HL-60/S4 treated with phorbol 12-myristate 13-acetate at 8.2 ng/mL for 4 days and 3 days (cell line): ENCODE results near the gene GLT1D1.
"Not testable (repeated sequence)": the region's sequence is repeated elsewhere in the genome, so short reads cannot be mapped to it uniquely, and the experiment has no call there.

Experiments used
- in situ Hi-C: fragments of 300-500 bp; cut with MboI; formaldehyde crosslinking; loops from 2 replicates; pipeline ENCODE4 v1.15.0; 2022; ENCODE audit warnings: low sequenced_read_pairs

GLT1D1 gene

DNA sequence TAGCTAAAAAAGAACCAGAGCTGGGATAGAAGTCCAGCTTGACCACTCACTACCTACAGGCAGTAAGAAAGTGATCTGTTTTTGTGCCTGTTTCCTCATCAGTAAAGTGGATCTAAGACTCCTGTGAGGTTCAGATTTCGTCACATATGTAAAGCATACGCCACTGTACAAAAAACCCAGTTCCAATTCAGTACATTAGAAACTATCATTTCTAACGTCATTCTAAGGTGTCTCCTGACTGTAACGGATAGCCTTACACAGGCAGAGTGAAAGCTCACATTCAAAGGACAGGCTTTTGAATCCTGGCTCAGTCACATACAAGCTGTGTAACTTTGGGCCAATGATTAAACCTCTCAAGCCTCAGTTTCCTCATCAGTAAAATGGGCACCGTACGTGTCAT lies 33.0 kb upstream of the GLT1D1 start:
- in situ Hi-C loops, result no loop called here

DNA sequence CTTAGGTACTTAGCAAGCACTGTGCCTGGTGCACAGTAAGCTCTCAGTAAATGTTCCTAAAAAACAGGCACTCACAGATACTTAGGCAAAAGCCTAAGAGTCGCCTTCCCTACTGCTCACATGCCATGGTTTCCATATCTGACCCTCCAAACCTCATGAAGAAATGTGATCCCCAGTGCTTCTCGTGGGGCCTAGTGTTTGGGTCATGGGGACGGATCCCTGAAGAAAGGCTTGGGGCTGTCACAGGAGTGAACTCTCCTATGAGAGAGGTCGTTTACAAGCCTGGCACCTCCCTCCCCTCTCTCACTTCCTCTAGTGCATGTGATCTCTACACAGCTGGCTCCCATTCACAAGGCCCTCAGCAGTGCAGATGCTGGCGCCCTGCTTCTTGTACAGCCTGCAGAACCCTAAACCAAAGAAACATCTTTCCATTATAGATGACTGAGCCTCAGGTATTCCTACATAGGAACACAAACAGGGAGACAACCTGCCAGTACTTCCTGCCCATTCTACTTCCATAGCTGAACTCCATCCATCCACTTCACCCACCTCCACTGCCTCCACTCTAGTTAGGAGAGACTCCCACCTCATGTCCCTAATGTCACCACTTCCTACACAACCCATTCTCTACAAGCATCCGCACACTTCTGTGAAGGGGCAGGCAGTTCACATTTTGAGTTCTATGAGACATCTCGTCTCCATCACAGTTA lies 32.4 kb upstream of the GLT1D1 start:
- in situ Hi-C loops, result no loop called here

DNA sequence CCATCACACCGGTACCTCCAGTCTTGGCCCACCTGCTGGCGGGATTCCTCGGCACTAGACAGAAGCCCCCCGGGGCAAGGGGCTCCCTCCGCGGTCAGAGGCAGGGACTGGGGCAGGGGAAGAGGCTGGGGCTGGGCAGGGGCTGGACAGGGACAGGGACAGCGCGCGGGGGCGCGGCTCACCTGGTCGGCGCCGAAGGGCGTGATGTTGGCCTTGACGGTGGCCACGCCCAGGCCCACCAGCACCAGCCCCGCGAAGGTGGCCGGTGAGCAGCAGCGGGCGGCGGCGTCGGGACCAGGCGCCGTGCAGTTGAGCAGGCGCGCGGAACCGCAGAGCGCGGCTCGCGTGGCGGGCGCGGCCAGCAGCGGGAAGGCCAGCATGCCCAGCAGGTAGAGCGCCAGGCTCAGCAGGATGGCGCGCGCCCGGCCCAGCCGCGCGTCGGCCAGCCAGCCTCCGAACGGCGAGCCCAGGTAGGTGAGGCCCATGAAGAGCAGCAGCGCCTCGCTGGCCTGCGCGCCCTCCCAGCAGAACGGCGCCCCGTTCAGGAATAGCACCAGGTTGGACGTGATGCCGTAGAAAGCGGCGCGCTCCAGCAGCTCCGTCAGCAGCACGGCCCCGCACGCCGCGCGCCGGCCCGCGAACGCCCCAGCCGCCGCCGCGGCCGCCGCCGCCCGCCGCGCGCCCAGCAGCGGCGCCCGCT lies 29.9 kb upstream of the GLT1D1 start:
- in situ Hi-C loops, result no loop called here

DNA sequence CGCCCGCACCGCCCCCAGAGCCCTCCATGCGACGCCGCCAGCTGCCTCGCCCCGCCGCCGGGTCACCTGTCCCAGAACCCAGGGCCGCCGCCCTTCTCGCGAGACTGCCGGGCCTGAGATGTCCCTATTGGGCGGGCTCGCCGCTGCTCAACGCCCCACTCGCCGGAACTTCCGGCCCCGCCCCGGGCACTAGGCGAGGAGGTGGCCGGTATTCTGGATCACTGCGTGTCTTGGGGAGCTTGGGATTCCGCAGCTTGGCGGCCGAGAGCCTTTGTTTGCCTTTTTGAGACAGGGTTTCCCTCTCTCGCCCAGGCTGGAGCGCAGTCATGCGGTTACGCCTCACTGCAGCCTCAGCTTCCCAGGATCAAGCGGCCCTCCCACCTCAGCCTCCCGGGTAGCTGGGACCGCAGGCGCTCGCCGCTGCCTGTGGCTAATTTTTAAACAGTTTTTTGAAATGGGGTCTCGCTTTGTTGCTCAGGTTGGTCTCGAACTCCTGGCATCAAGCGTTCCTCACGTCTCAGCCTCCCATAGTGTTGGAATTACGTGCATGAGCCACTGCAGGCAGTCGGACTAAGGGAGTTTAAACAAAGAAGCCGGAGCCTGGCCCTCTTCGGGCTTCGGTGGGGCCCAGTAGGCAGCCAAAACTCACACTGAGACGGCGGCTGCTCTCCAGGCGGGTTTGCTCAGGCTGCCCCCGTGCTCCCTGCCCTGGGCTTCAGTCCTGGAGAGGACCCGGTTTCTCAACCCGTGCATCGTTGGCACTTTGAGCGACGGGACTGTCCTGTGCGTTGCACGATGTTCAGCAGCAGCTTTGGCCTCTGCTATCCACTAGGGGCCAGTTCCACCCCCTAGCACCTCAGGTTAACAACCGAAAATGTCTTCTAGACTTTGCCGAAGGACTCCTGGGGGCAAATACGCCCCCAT lies 29.1 kb upstream of the GLT1D1 start, which contains the start of gene SLC15A4:
Gene SLC15A4 (minus strand): TSS at position 43 of the 924 bp plus-strand sequence. CDS start 15 bp downstream, at position 28.
- in situ Hi-C loops, result no loop called here

DNA sequence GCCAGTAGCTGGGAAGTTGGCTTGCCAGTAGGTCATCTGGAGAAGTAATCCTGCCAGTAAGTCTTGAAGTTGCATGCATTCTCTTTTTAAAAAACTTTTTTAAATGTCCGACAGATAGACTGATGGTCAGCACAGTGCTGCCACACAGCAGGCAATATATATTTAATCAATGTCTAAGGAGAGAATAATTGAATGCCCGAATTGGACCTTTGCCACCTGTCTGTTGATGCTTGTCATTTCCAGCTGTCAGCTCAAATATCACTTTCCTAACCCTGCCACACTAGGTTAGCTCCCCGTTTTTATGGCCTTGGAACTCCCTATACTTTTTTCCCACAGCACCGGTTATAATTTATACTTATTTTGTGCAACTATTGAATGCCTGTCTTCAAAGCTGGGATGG lies 27.4 kb upstream of the GLT1D1 start:
- in situ Hi-C loops, result no loop called here

DNA sequence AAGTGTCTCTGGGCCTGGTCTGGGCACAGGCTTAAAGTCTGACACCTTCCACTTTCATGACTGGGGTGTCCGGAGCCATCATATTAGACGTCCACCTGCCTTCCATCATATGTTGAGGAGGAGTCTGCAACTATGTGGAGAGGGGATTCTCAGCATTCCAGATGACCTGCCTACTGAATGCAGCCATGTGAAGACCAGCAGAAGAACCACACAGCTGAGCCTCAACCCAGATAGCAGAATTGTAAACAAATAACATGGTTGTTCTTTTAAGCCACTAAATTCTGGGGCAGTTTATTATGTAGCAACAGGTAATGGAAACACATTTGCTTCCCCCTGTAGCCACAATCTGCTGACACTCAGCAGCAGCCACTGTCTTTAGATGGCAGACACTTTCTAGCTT lies 25.6 kb upstream of the GLT1D1 start:
- in situ Hi-C loops, result no loop called here

DNA sequence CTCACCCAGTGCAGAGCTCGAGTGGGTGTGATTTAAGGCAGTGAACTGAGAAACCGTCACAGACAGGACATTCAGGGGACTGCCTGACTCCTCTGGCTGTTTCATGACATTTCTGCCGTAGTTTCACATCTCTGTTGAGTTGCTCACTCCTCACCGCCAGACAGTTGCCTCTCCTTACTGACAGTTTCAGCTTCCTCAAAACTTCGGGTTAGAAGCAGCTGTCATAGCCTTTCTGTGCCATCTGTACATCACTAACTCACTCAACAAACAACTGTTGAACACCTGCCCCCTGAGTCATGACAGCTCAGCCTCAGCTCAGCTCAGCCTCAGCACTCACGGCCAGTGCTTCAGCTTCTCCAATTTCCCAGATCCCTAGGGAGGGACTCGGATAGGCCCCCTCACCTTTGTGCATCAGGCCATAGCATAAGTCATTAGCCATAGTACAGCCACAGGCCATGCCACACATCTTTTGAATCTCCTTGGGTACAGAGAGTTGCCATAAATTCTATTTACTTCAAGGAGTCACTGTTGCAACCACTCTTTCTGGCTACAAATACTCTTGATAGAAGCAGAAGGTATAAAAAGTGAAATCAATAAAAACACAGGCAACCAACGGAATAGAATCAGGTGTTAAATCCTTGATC lies 23.3 kb upstream of the GLT1D1 start:
- in situ Hi-C loops, result no loop called here

DNA sequence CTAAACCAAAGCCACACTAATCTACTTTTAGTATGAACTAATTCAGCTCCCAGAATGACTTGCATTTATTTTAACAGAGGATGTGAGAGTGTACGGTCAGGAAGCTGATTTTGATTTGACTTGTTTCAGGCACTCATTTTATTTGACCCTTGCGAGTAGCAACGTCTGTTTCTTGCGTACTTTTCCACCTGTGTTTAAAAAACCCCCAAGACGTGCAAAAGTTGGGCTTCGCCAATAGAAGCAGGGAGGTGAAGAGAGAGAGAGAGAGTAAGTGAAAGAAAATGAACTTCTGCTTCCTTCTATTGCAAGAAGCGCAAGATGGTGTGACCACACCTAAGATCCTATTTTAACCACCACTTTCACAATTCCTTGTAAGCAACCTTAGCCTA lies 22.8 kb upstream of the GLT1D1 start:
- in situ Hi-C loops, result no loop called here

DNA sequence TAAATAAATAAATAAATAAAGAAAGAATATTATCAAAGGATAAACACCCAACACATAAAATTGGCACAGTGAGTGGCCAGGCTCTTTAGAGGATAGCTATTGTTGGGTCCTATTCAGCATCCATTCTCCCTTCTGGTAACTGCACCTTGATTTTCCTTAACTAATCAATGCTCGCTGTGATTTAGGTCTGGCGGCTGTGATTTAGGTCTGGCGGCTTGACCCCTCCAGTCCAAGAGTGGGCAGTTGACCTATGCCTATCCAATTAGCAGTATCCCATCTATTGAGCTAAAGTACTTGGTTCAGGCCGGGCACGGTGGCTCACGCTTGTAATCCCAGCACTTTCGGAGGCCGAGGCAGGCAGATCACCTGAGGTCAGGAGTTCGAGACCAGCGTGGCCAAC lies 19.9 kb upstream of the GLT1D1 start:
- in situ Hi-C loops, result no loop called here

DNA sequence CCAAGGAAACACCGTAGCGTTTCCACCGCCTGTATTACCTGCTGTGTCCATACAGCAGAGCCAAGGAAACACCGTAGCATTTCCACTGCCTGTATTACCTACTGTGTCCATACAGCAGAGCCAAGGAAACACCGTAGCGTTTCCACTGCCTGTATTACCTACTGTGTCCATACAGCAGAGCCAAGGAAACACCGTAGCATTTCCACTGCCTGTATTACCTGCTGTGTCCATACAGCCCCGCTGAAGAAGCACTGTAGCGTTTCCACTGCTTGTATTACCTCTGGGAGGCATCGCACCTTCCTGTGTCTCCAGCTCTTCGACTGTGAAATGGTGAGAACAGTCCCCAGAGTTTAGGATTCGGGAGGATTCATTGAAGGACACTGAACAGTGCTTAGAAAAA lies 13.4 kb upstream of the GLT1D1 start:
- in situ Hi-C loops, result not testable (repeated sequence)

DNA sequence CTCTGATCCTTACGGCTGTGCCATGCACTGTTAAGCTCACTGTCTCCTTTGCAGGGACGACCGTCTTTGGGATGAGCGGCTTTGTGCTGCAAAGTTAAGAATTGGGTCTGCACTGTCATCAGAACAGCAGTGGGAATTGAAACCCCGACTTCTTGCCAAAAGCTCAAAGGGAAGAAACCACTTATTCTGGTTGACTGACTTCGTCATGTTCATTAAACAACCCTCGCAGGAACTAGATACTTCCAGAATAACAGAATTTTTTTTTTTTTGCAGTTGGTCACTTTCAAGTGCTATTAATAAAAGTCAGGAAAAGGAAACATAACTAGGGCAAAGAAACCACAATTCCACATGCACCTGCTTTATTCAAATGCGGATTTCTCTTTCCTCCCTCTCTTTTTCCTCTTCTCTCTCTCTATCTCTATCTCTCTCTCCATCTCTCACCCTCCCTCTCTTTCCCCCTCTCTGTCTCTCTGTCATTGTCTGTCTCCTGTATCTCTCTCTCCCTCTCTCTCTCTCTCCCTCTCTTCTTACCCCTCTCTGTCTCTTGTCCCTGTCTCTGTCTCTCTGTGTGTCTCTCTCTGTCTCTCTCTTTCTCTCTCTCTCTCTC lies 12.3 kb upstream of the GLT1D1 start:
- in situ Hi-C loops, result no loop called here

DNA sequence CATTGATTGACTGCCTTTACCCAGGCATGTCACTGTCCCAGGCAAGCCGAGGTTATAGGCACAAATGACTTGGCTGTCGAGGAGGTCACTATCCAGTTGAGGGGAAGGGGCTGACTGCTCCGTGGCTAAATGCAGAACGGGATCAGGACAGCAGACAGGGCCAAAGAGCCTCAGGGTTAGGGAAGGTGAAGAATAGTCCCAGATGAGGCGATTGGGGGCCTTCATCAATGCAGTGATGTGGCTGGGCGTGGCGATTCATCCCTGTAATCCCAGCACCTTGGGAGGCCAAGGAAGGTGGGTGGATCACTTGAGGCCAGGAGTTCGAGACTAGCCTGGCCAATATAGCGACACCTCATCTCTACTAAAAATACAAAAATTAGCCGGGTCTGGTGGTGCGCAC lies 10.7 kb upstream of the GLT1D1 start:
- in situ Hi-C loops, result no loop called here

DNA sequence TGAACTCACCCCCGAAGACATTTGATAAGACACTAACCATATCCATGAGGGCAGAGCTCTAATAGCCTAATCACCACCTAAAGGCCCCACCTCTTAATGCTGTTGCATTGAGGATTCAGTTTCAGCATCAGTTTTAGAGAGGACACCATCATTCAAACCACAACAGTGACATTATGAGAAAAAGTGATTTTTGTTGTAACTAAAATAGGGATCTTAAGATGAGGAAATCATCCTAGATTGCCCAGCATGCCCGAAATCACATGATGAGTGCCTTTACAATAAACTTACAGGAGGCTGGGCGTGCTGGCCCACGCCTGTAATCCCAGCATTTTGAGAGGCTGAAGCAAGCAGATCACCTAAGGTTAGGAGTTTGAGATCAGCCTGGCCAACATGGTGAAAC lies 9.7 kb upstream of the GLT1D1 start:
- in situ Hi-C loops, result no loop called here

DNA sequence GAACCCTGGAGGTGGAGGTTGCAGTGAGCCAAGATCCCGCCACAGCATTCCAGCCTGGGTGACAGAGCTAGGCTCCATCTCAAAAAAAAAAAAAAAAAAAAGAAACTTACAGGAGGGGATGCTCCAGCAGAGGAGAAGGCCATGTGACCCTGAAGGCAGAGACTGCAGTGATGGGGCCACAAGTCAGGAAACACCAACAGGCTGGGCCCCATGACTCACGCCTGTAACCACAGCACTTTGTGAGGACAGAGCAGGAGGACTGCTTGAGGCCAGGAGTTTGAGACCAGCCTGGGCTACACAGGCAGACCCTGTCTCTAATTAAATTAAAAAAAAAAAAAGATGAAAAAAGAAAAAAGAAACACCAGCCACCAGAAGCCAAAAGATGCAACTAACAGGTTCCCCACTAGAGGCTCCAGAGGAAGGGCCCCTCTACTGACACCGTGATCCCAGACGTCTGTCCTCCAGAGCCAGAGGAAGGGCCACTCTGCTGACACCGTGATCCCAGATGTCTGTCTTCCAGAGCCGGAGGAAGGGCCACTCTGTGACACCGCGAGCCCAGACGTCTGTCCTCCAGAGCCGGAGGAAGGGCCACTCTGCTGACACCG lies 9.1 kb upstream of the GLT1D1 start:
- in situ Hi-C loops, result no loop called here

DNA sequence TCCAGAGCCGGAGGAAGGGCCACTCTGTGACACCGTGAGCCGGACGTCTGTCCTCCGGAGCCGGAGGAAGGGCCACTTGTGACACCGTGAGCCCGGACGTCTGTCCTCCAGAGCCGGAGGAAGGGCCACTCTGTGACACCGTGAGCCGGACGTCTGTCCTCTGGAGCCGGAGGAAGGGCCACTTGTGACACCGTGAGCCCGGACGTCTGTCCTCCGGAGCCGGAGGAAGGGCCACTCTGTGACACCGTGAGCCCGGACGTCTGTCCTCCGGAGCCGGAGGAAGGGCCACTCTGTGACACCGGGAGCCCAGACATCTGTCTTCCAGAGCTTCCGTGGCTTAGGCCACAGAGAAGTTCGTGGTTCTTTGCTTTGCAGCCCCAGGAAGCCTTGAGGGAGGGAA lies 6.6 kb upstream of the GLT1D1 start:
- in situ Hi-C loops, result not testable (repeated sequence)

DNA sequence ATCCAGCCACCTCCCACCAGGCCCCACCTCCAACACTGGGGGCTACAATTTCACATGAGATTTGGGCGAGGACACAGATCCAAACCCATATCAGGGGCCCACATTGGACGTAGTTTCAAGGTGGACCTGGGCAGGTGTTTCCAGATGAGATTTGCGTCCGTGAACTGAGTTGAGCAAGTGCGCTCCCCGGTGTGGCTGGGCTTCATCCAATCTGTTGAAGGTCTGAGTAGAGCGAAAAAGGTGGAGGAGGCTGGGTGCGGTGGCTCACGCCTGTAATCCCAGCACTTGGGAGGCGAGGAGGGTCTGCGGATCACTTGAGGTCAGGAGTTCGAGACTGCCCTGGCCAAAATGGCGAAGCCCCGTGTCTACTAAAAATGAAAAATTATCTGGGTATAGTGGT lies 4.9 kb upstream of the GLT1D1 start:
- in situ Hi-C loops, result no loop called here

DNA sequence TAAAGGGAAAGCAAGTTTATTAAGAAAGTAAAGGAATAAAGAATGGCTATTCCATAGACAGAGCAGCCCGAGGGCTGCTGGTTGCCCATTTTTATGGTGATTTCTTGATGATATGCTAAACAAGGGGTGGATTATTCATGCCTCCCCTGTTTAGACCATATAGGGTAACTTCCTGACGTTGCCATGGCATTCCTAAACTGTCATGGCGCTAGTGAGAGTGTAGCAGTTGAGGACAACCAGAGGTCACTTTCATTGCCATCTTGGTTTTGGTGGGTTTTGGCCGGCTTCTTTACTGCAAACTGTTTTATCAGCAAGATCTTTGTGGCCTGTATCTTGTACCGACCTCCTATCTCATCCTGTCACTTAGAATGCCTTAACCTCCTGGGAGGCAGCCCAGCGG lies 3.5 kb upstream of the GLT1D1 start:
- in situ Hi-C loops, result not testable (repeated sequence)

DNA sequence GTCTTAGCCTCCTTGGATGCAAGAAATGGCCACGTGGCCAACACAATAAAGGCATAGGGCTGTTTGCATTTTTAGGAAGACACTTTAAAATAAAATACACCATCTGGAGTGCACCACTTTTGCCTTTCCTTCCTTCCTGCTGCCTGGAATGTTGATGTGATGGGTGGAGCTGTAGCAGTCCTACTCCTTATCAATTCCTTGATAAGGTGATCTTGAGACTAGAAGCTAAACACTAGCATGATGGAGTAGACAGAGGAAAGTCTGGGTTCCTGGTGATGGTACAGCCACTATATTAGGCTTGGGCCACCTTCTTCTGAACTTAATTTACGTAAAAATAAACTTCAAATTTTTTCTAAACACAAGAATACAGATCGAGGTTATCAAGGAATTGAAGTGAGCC lies 2.9 kb upstream of the GLT1D1 start:
- in situ Hi-C loops, result no loop called here

DNA sequence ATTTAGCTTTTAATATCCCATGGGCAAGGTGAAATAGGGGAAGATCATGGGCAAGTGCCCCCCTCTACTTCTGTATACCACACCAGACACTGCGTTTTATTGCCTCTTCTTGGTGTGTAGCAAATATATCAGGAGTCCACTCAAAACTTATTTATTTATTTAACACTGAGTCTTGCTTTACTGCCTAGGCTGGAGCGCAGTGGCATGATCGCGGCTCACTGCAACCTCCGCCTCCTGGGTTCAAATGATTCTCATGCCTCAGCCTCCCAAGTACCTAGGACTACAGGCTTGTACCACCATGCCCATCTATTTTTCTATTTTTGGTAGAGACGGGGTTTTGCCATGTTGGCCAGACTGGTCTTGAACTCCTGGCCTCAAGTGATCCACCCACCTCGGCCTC lies 1.8 kb upstream of the GLT1D1 start:
- in situ Hi-C loops, result not testable (repeated sequence)

DNA sequence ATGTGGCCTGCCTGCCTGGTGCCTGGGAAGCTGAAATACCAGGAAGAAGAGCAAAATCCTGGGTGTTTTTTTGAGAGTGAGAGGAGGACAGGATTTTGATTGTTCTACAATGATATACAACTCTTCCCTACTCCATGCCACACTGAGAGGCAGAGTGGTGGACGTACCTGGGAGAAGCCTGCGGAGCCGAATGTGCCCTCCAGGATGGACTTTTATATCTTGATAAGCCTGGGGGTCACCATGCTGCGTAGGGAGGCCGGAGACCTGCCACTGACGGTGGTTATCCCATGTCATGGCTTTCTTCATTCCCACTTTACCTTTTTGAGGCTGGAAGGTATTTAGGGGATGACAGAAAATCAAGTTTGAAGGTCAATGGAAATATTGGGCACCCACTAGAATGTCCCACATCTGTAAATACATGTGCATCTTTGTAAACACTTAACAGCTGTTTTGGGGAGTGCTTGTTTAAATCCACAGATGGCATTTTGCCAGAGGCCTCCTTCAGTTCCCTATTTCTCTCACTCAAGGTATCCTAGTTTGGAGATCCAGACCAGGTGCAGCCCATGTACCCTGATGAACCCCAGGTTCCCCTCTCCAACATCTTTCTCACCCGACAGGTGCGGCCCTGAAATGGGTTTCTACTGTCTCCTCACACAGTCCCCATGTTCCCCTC lies 1.1 kb upstream of the GLT1D1 start:
- in situ Hi-C loops, result no loop called here
